Measurements from ENCODE around the gene FAM185A.
"Not testable (repeated sequence)": the region's sequence is repeated elsewhere in the genome, so short reads cannot be mapped to it uniquely, and the experiment has no call there.

FAM185A gene

GRCh38 chr7:102778663-102779062 is 29.9 kb downstream of the FAM185A start:
- not testable (repeated sequence) for H3K4me1 ChIP-seq (ENCODE audit: control insufficient read depth, insufficient read depth, low read depth, low read length); H4K91ac ChIP-seq (ENCODE audit: low read length); H3K4me3 ChIP-seq (ENCODE audit: insufficient read depth in 1 of 2, low read depth in 1 of 2, low read length in 2 of 2); H3K27me3 ChIP-seq (ENCODE audit: control insufficient read depth in 1 of 2, insufficient read depth in 1 of 2, low read length in 2 of 2); H3K9me3 ChIP-seq (ENCODE audit: control insufficient read depth, low read length); H2AK5ac ChIP-seq (ENCODE audit: low read length, severe bottlenecking); H2BK120ac ChIP-seq (ENCODE audit: low read depth, low read length); H3K36me3 ChIP-seq (ENCODE audit: control insufficient read depth in 1 of 2, insufficient read depth in 2 of 2, low read depth in 1 of 2, low read length in 2 of 2); H4K8ac ChIP-seq (ENCODE audit: low read length); H3K14ac ChIP-seq (ENCODE audit: low read length in 2 of 2); H3K79me1 ChIP-seq (replicated peaks; ENCODE audit: low read length, poor library complexity, severe bottlenecking); H3K4ac ChIP-seq (ENCODE audit: low read depth in 1 of 2, low read length in 2 of 2); H2BK15ac ChIP-seq (ENCODE audit: low read depth, poor library complexity, severe bottlenecking); H3K4me2 ChIP-seq (ENCODE audit: low read length, poor library complexity, severe bottlenecking); H3K23ac ChIP-seq (ENCODE audit: low read length in 2 of 2); H2BK12ac ChIP-seq (ENCODE audit: low read length in 2 of 2); H3K9ac ChIP-seq (ENCODE audit: low read length); H3K18ac ChIP-seq (ENCODE audit: low read depth in 1 of 2, low read length in 2 of 2); H2AFZ ChIP-seq (ENCODE audit: low read depth, low read length); H2BK5ac ChIP-seq (ENCODE audit: low read depth, low read length, poor library complexity, severe bottlenecking); H3K27ac ChIP-seq (ENCODE audit: low read length, poor library complexity, severe bottlenecking); DNase-seq
- no CpG with 5 or more reads among the region's 3 CpGs for WGBS

GRCh38 chr7:102780926-102781325 is 32.1 kb downstream of the FAM185A start:
- not testable (repeated sequence) for H3K9ac ChIP-seq (ENCODE audit: low read length); H2AFZ ChIP-seq (ENCODE audit: low read depth, low read length); H3K27ac ChIP-seq (ENCODE audit: low read length, poor library complexity, severe bottlenecking); H2BK120ac ChIP-seq (ENCODE audit: low read depth, low read length); H3K14ac ChIP-seq (ENCODE audit: low read length in 2 of 2); H3K23ac ChIP-seq (ENCODE audit: low read length in 2 of 2); H4K8ac ChIP-seq (ENCODE audit: low read length); H3K4me1 ChIP-seq (ENCODE audit: control insufficient read depth, insufficient read depth, low read depth, low read length); H3K4ac ChIP-seq (ENCODE audit: low read depth in 1 of 2, low read length in 2 of 2); H4K91ac ChIP-seq (ENCODE audit: low read length); H3K9me3 ChIP-seq (ENCODE audit: control insufficient read depth, low read length); H3K36me3 ChIP-seq (ENCODE audit: control insufficient read depth in 1 of 2, insufficient read depth in 2 of 2, low read depth in 1 of 2, low read length in 2 of 2); DNase-seq; H3K27me3 ChIP-seq (ENCODE audit: control insufficient read depth in 1 of 2, insufficient read depth in 1 of 2, low read length in 2 of 2); H3K4me3 ChIP-seq (ENCODE audit: insufficient read depth in 1 of 2, low read depth in 1 of 2, low read length in 2 of 2); H2BK15ac ChIP-seq (ENCODE audit: low read depth, poor library complexity, severe bottlenecking); H2BK12ac ChIP-seq (ENCODE audit: low read length in 2 of 2); H3K4me2 ChIP-seq (ENCODE audit: low read length, poor library complexity, severe bottlenecking); H3K18ac ChIP-seq (ENCODE audit: low read depth in 1 of 2, low read length in 2 of 2); H3K79me1 ChIP-seq (replicated peaks; ENCODE audit: low read length, poor library complexity, severe bottlenecking); H2BK5ac ChIP-seq (ENCODE audit: low read depth, low read length, poor library complexity, severe bottlenecking)
- 99% methylated on average over 10 of the region's 10 CpGs for WGBS
- H2AK5ac ChIP-seq (ENCODE audit: low read length, severe bottlenecking) = peak overlapping the region; percentile 51

- not testable (repeated sequence) for H3K9ac ChIP-seq (ENCODE audit: low read length); H3K79me1 ChIP-seq (replicated peaks; ENCODE audit: low read length, poor library complexity, severe bottlenecking); H3K4me1 ChIP-seq (ENCODE audit: control insufficient read depth, insufficient read depth, low read depth, low read length); H2BK15ac ChIP-seq (ENCODE audit: low read depth, poor library complexity, severe bottlenecking); H3K9me3 ChIP-seq (ENCODE audit: control insufficient read depth, low read length); H2AFZ ChIP-seq (ENCODE audit: low read depth, low read length); H4K91ac ChIP-seq (ENCODE audit: low read length); H2BK5ac ChIP-seq (ENCODE audit: low read depth, low read length, poor library complexity, severe bottlenecking); H2BK12ac ChIP-seq (ENCODE audit: low read length in 2 of 2); H3K4me3 ChIP-seq (ENCODE audit: insufficient read depth in 1 of 2, low read depth in 1 of 2, low read length in 2 of 2); H2AK5ac ChIP-seq (ENCODE audit: low read length, severe bottlenecking); H3K23ac ChIP-seq (ENCODE audit: low read length in 2 of 2); H4K8ac ChIP-seq (ENCODE audit: low read length); H3K27ac ChIP-seq (ENCODE audit: low read length, poor library complexity, severe bottlenecking); DNase-seq; H3K4me2 ChIP-seq (ENCODE audit: low read length, poor library complexity, severe bottlenecking); H3K36me3 ChIP-seq (ENCODE audit: control insufficient read depth in 1 of 2, insufficient read depth in 2 of 2, low read depth in 1 of 2, low read length in 2 of 2); H3K4ac ChIP-seq (ENCODE audit: low read depth in 1 of 2, low read length in 2 of 2); H3K14ac ChIP-seq (ENCODE audit: low read length in 2 of 2); H3K27me3 ChIP-seq (ENCODE audit: control insufficient read depth in 1 of 2, insufficient read depth in 1 of 2, low read length in 2 of 2); H3K18ac ChIP-seq (ENCODE audit: low read depth in 1 of 2, low read length in 2 of 2); H2BK120ac ChIP-seq (ENCODE audit: low read depth, low read length)
- WGBS = no CpG with 5 or more reads among the region's 2 CpGs
These were observed 40.0 kb downstream of the FAM185A start for GRCh38 chr7:102788770-102789169.

- not testable (repeated sequence) for H2BK15ac ChIP-seq (ENCODE audit: low read depth, poor library complexity, severe bottlenecking); H2BK12ac ChIP-seq (ENCODE audit: low read length in 2 of 2); H3K27me3 ChIP-seq (ENCODE audit: control insufficient read depth in 1 of 2, insufficient read depth in 1 of 2, low read length in 2 of 2); H3K23ac ChIP-seq (ENCODE audit: low read length in 2 of 2); H3K4me2 ChIP-seq (ENCODE audit: low read length, poor library complexity, severe bottlenecking); DNase-seq; H3K27ac ChIP-seq (ENCODE audit: low read length, poor library complexity, severe bottlenecking); H3K36me3 ChIP-seq (ENCODE audit: control insufficient read depth in 1 of 2, insufficient read depth in 2 of 2, low read depth in 1 of 2, low read length in 2 of 2); H3K18ac ChIP-seq (ENCODE audit: low read depth in 1 of 2, low read length in 2 of 2); H3K4me3 ChIP-seq (ENCODE audit: insufficient read depth in 1 of 2, low read depth in 1 of 2, low read length in 2 of 2); H4K8ac ChIP-seq (ENCODE audit: low read length); H4K91ac ChIP-seq (ENCODE audit: low read length); H2AK5ac ChIP-seq (ENCODE audit: low read length, severe bottlenecking); H3K14ac ChIP-seq (ENCODE audit: low read length in 2 of 2); H3K79me1 ChIP-seq (replicated peaks; ENCODE audit: low read length, poor library complexity, severe bottlenecking); H3K4me1 ChIP-seq (ENCODE audit: control insufficient read depth, insufficient read depth, low read depth, low read length); H3K4ac ChIP-seq (ENCODE audit: low read depth in 1 of 2, low read length in 2 of 2); H3K9me3 ChIP-seq (ENCODE audit: control insufficient read depth, low read length); H2BK120ac ChIP-seq (ENCODE audit: low read depth, low read length); H2BK5ac ChIP-seq (ENCODE audit: low read depth, low read length, poor library complexity, severe bottlenecking); H2AFZ ChIP-seq (ENCODE audit: low read depth, low read length); H3K9ac ChIP-seq (ENCODE audit: low read length)
- WGBS = 100% methylated on average over 1 of the region's 4 CpGs
These were observed 41.7 kb downstream of the FAM185A start for GRCh38 chr7:102790364-102791100.

Measured in mesenchymal stem cell (in vitro differentiated cells and primary cell).